Liver (tissue), 9 donors: ENCODE measurements around the gene FOXL2NB. TPM values are rescaled to one million over a fixed set of nuclear protein-coding genes. Genes with fewer than 3 reads are reported as not detected.

Experiments used
- DNase-seq: peaks from one replicate; pipeline ENCODE4 v3.0.0-alpha.2; 2017; ENCODE audit warnings: low spot score
- H3K27ac ChIP-seq, 2 donors: one replicate each; pipeline ENCODE4 v1.7.0; 2013; ENCODE audit warnings: inconsistent platforms in 2 of 2, low read length in 2 of 2, control low read depth in 1 of 2, low read depth in 1 of 2, mild to moderate bottlenecking in 1 of 2
- H3K27me3 ChIP-seq, 4 donors: one replicate each; pipeline versions ENCODE4 v1.6.1 to v1.7.0; 2013; ENCODE audit warnings: low read length in 3 of 4, inconsistent platforms in 1 of 4, mild to moderate bottlenecking in 1 of 4, moderate library complexity in 1 of 4; ENCODE audit not compliant: control insufficient read depth in 4 of 4, insufficient read depth in 4 of 4
- H3K36me3 ChIP-seq, 4 donors: one replicate each; pipeline versions ENCODE4 v1.6.1 to v1.7.0; 2013; ENCODE audit warnings: low read length in 3 of 4, mild to moderate bottlenecking in 3 of 4, low read depth in 1 of 4, moderate library complexity in 1 of 4; ENCODE audit not compliant: control insufficient read depth in 4 of 4, insufficient read depth in 3 of 4
- H3K4me1 ChIP-seq, 4 donors: one replicate each; pipeline versions ENCODE4 v1.6.1 to v1.7.0; 2013; ENCODE audit warnings: low read length in 3 of 4, mild to moderate bottlenecking in 3 of 4, moderate library complexity in 1 of 4; ENCODE audit not compliant: control insufficient read depth in 4 of 4, insufficient read depth in 4 of 4
- H3K4me3 ChIP-seq, 3 donors: one replicate each; pipeline versions ENCODE4 v1.6.1 to v1.7.0; 2013; ENCODE audit warnings: low read length in 3 of 3, control low read depth in 1 of 3, low read depth in 1 of 3, mild to moderate bottlenecking in 1 of 3
- H3K9ac ChIP-seq, 2 donors: one replicate each; pipeline ENCODE4 v1.7.0; 2013; ENCODE audit warnings: low read length in 2 of 2, mild to moderate bottlenecking in 2 of 2, moderate library complexity in 2 of 2, control low read depth in 1 of 2, low read depth in 1 of 2
- H3K9me3 ChIP-seq, 4 donors: one replicate each; pipeline versions ENCODE4 v1.6.1 to v1.7.0; 2013; ENCODE audit warnings: low read length in 3 of 4; ENCODE audit not compliant: control insufficient read depth in 4 of 4
- CTCF ChIP-seq: fragments of 150-350 bp; IDR thresholded peaks from 2 replicates; pipeline ENCODE4 v1.5.1; 2017; ENCODE audit warnings: improper control_type of control experiment, low read depth, low read length; ENCODE audit not compliant: missing input control
- EGR1 ChIP-seq, 2 donors: IDR thresholded peaks; 2 replicates each; pipeline ENCODE4 v1.6.1; 2016 to 2018; ENCODE audit warnings: antibody characterized with exemption in 2 of 2, low read depth in 2 of 2
- FOXA1 ChIP-seq: IDR thresholded peaks from 2 replicates; pipeline ENCODE4 v1.6.1; 2016; ENCODE audit warnings: antibody characterized with exemption
- FOXA2 ChIP-seq: IDR thresholded peaks from 2 replicates; pipeline ENCODE4 v1.6.1; 2016; ENCODE audit warnings: antibody characterized with exemption
- GABPA ChIP-seq, 2 donors: IDR thresholded peaks in 1 of 2; conservative IDR thresholded peaks in 1 of 2; 2 replicates each; pipeline ENCODE4 v1.6.1; 2016; ENCODE audit warnings: antibody characterized with exemption in 2 of 2, mild to moderate bottlenecking in 1 of 2, moderate library complexity in 1 of 2
- HNF4A ChIP-seq, 2 donors: conservative IDR thresholded peaks; 2 replicates each; pipeline ENCODE4 v1.6.1; 2016; ENCODE audit warnings: antibody characterized with exemption in 2 of 2, mild to moderate bottlenecking in 2 of 2
- HNF4G ChIP-seq: IDR thresholded peaks from 2 replicates; pipeline ENCODE4 v1.6.1; 2016; ENCODE audit warnings: antibody characterized with exemption
- JUND ChIP-seq, 2 donors: IDR thresholded peaks; 2 replicates each; pipeline ENCODE4 v1.6.1; 2016; ENCODE audit warnings: antibody characterized with exemption in 2 of 2
- NR2F2 ChIP-seq: IDR thresholded peaks from 2 replicates; pipeline ENCODE4 v1.6.1; 2016; ENCODE audit warnings: antibody characterized with exemption
- RAD21 ChIP-seq, 2 donors: IDR thresholded peaks; 2 replicates each; pipeline ENCODE4 v1.6.1; 2016; ENCODE audit warnings: antibody characterized with exemption in 2 of 2, mild to moderate bottlenecking in 2 of 2
- REST ChIP-seq: IDR thresholded peaks from 2 replicates; pipeline ENCODE4 v1.6.1; 2016; ENCODE audit warnings: antibody characterized with exemption, mild to moderate bottlenecking
- RXRA ChIP-seq, 2 donors: IDR thresholded peaks; 2 replicates each; pipeline ENCODE4 v1.6.1; 2017 to 2018; ENCODE audit warnings: antibody characterized with exemption in 2 of 2, mild to moderate bottlenecking in 1 of 2
- SP1 ChIP-seq: IDR thresholded peaks from 2 replicates; pipeline ENCODE4 v1.6.1; 2018; ENCODE audit warnings: antibody characterized with exemption, mild to moderate bottlenecking
- TAF1 ChIP-seq: conservative IDR thresholded peaks from 2 replicates; pipeline ENCODE4 v1.6.1; 2016; ENCODE audit warnings: antibody characterized with exemption, mild to moderate bottlenecking
- YY1 ChIP-seq: IDR thresholded peaks from 2 replicates; pipeline ENCODE4 v1.6.1; 2016; ENCODE audit warnings: antibody characterized with exemption, mild to moderate bottlenecking
- WGBS: extraction: QIAGEN DNeasy Blood & Tissue Kit; methylation state at CpG from one replicate; pipeline ENCODE4 v1.1.7; 2013; 5-methylcytosine and 5-hydroxymethylcytosine counted together
- polyA plus RNA-seq, 2 donors: library from polyadenylated mRNA; stranded (reverse) in 1 of 2; unstranded in 1 of 2; fragments of 200-250 nt in 1 of 2; fragments of >200 nt in 1 of 2; fragmentation: Nextera tagmentation in 1 of 2; extraction: Ambion mirVana in 1 of 2; gene quantifications; one replicate each; pipeline versions ENCODE4 v1.2.1 to v1.2.3, GENCODE V29; 2013 to 2015
- total RNA-seq, 2 donors: library from RNA; depleted of rRNA; stranded (reverse); fragments of >200 nt; gene quantifications; one replicate each; pipeline ENCODE4 v1.2.3, GENCODE V29; 2014
- TF ChIP-seq, protein P1 (sequence below): IDR thresholded peaks from 2 replicates; pipeline ENCODE4 v1.6.1; 2016; ENCODE audit warnings: antibody characterized with exemption
- TF ChIP-seq, protein P2 (sequence below): IDR thresholded peaks from 2 replicates; pipeline ENCODE4 v1.6.1; 2016; ENCODE audit warnings: antibody characterized with exemption
- TF ChIP-seq, protein P3 (sequence below): IDR thresholded peaks from 2 replicates; pipeline ENCODE4 v1.6.1; 2016; ENCODE audit warnings: antibody characterized with exemption
- donor health status: healthy.
- donor health status: healthy.
- donor health status: healthy.
- donor health status: healthy.
- donor health status: healthy.

Gene FOXL2NB
- total and polyA plus RNA-seq, 4 donors: not detected

DNA sequence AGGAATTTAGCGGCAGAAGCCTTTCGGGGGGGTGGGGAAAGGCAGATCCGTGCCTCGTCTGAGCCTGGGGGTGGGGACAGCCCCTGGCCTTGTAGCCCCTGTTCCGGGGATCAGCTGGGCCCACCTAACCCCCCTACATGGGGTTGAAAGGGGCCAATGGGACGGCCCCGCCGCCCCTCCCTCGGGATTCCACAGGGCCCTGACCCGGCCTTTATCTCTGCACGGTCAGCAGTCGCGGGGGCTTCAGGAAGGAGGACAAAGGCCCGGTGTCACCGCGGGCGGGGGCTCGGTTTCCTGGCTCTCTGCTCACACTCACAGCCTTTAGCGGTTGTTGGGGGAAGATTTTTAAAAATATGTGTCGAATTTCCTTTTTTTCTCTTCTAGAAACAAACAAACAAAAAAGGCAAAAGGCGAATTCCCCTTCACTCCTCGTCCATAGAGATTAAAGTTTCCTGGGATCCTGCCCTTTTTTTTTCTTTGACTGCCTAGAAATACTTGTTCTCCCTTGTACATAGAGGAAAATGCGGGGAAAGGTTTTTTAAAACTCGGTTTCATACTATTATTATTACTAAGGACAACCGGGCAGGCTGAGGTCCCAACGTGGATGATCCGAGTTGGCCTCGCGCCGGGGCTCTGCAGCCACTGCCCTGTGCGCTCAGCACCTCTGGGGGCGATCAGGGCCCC is 8.0 kb upstream of the FOXL2NB start:
- Histone ChIP-seq H3K9ac (no peak overlapping the region), H3K27ac (no peak overlapping the region), H3K4me1 (peaks cover 18 to 37% (median 19%) of the 10 kb centered on the region in 4 donors), H3K9me3 (no peaks in the 10 kb centered on the region), H3K27me3 (peaks cover 13 to 32% (median 19%) of the 10 kb centered on the region in 4 donors), H3K4me3 (no peak overlapping the region), H3K36me3 (no peaks in the 10 kb centered on the region)
- 6% methylated on average over 32 of the region's 32 CpGs for WGBS
- no peak for TF ChIP-seq NR2F2
- TF ChIP-seq YY1: no peak
- no peak for TF ChIP-seq GABPA (IDR thresholded peaks at IDR 0.05 in 1 of 2, conservative IDR thresholded peaks at IDR 0.05 in 1 of 2)
- TF ChIP-seq, protein P1, sequence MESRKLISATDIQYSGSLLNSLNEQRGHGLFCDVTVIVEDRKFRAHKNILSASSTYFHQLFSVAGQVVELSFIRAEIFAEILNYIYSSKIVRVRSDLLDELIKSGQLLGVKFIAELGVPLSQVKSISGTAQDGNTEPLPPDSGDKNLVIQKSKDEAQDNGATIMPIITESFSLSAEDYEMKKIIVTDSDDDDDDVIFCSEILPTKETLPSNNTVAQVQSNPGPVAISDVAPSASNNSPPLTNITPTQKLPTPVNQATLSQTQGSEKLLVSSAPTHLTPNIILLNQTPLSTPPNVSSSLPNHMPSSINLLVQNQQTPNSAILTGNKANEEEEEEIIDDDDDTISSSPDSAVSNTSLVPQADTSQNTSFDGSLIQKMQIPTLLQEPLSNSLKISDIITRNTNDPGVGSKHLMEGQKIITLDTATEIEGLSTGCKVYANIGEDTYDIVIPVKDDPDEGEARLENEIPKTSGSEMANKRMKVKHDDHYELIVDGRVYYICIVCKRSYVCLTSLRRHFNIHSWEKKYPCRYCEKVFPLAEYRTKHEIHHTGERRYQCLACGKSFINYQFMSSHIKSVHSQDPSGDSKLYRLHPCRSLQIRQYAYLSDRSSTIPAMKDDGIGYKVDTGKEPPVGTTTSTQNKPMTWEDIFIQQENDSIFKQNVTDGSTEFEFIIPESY: no peak
- no peak for TF ChIP-seq FOXA1
- TF ChIP-seq, protein P2, sequence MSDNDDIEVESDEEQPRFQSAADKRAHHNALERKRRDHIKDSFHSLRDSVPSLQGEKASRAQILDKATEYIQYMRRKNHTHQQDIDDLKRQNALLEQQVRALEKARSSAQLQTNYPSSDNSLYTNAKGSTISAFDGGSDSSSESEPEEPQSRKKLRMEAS: no peak
- TF ChIP-seq REST: no peak
- TF ChIP-seq EGR1 (IDR thresholded peaks at IDR 0.05; ENCODE audit: low read depth in 2 of 2): no peak
- no peak for TF ChIP-seq TAF1
- TF ChIP-seq, protein P3, sequence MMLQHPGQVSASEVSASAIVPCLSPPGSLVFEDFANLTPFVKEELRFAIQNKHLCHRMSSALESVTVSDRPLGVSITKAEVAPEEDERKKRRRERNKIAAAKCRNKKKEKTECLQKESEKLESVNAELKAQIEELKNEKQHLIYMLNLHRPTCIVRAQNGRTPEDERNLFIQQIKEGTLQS: no peak
- no peak for TF ChIP-seq JUND (IDR thresholded peaks at IDR 0.05)
- no peak for TF ChIP-seq FOXA2
- no peak for TF ChIP-seq RXRA (IDR thresholded peaks at IDR 0.05)
- DNase-seq: no peak

GRCh38 chr3:138939561-138940241 is 7.3 kb upstream of the FOXL2NB start:
- no peak overlapping the region for H3K4me3 ChIP-seq
- WGBS: 7% methylated on average over 52 of the region's 52 CpGs
- H3K27ac ChIP-seq: no peak overlapping the region
- H3K9me3 ChIP-seq: no peaks in the 10 kb centered on the region
- H3K36me3 ChIP-seq: no peaks in the 10 kb centered on the region
- H3K9ac ChIP-seq: no peak overlapping the region
- H3K27me3 ChIP-seq: peaks cover 13 to 32% (median 21%) of the 10 kb centered on the region in 4 donors
- H3K4me1 ChIP-seq: peaks cover 18 to 41% (median 21%) of the 10 kb centered on the region in 4 donors
- DNase-seq: no peak
- TF ChIP-seq, protein P1: no peak
- TF ChIP-seq RAD21 (IDR thresholded peaks at IDR 0.05) (no peak), SP1 (no peak), HNF4A (conservative IDR thresholded peaks at IDR 0.05) (no peak), CTCF (no peak), YY1 (no peak), NR2F2 (no peak), RXRA (IDR thresholded peaks at IDR 0.05) (no peak), FOXA1 (no peak), GABPA (IDR thresholded peaks at IDR 0.05 in 1 of 2, conservative IDR thresholded peaks at IDR 0.05 in 1 of 2) (no peak), TAF1 (no peak), EGR1 (IDR thresholded peaks at IDR 0.05; ENCODE audit: low read depth in 2 of 2) (no peak), FOXA2 (no peak), JUND (IDR thresholded peaks at IDR 0.05) (no peak), HNF4G (no peak)
- TF ChIP-seq, protein P3: no peak
- TF ChIP-seq, protein P2: no peak
